Stimulated activated CD4-positive, alpha-beta T cell treated with anti-CD3 and anti-CD28 coated beads, Interleukin-1b, Interleukin-23, amount 100 ng/mL, for 1 hour (primary cell): ENCODE data around the gene ZC3H4.
"Not testable (repeated sequence)": the region's sequence is repeated elsewhere in the genome, so short reads cannot be mapped to it uniquely, and the experiment has no call there.

ENCODE experiments used
- DNase-seq, 2 donors: peaks; one replicate each; pipeline ENCODE4 v3.0.0-alpha.2; 2020; ENCODE audit warnings: low read depth in 2 of 2

The ZC3H4 gene

GRCh38 chr19:47084879-47085439 lies 28.6 kb downstream of the ZC3H4 start:
- DNase-seq, result no peak

DNA sequence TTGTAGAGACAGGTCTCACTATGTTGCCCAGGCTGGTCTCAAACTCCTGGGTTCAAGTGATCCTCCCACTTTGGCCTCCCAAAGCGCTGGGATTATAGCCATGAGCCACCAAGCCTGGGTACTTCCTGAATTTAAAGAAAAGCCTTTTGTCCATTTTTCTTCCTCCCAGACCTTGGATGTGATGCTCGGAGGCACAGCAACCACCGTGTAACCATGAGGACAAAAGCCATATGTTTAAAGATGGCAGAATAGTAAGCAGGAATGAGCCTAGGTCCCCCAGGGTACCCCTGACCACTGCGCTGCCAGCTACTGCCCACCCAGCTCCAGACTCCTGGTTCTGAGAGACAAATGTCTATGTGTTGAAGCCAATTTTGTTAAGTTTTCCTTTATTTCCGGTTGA lies 31.1 kb downstream of the ZC3H4 start:
- no peak for DNase-seq

- no peak for DNase-seq
These were observed 32.5 kb downstream of the ZC3H4 start for GRCh38 chr19:47081095-47081494.

GRCh38 chr19:47078351-47078750 lies 35.2 kb downstream of the ZC3H4 start:
- not testable (repeated sequence) for DNase-seq

- DNase-seq, result no peak
These were observed 37.6 kb downstream of the ZC3H4 start for GRCh38 chr19:47075941-47076340.

DNA sequence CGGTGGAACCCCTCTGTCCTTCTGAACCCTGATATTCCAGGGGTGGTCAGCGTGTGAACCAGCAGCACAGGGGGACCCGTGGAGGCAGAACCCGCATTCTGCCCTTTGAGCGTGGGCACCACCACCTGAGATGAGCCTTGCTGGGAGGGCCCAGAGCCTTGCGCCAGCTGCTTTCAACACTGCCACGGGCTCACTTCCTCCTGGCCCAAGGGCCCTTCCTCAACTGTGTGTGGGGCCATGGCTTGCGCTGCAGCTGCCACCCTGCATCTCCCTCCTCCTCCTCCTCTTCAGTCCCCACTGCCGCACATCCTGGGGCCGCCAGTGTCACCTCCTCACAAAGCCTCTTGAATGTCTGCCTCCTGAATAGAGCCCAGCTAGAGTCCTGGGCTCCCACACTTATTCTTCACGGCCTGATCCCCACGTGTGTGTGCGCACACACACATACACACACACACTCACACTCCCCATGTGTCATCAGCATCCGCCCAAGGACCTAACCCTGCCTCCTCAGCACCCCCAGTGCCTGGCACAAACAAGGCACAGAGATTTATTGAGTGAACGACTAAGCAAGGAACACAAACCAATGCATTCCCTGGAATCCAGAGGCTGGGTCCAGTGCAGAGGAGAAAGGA lies 38.3 kb downstream of the ZC3H4 start:
- no peak for DNase-seq

DNA sequence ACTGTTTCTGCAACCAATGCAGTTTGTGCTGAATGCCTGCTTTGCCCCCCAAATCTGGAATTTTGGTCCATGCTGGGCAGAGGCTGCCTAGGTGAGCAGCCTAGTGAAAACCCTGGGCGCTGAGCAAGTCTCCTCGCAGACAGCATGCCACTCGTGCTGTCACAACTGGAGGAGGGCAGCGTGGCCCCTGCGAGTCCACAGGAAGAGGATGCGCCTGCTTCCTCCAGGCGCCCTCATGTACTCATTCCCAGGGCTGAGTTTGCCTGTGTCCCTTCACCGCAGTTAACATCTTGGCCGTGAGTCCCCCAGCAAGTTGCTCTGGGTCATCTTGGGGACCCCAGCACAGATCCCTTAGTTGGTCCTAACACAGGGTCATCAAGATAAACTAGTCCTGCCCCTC lies 39.0 kb downstream of the ZC3H4 start:
- DNase-seq, result no peak

DNA sequence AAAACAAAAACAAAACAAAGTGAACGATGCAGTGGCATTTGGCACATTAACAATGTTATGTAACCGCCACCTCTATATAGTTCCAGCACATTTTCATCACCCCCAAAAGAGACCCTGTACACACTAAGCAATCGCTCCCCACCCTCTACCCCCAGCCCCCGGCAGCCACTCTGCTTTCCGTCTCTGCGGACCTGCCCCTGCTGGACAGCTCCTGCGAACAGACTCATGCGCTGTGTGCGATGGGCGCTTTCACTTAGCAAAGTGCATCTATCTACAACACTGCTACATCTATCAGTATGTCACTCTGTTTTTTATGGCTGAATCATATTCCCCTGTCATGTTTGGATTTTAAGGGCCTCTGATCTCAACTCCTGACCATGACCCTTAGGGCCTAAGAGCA lies 40.0 kb downstream of the ZC3H4 start:
- DNase-seq, result no peak

GRCh38 chr19:47072323-47072722 lies 41.3 kb downstream of the ZC3H4 start:
- no peak for DNase-seq

GRCh38 chr19:47071731-47072130 lies 41.8 kb downstream of the ZC3H4 start:
- DNase-seq, result no peak

DNA sequence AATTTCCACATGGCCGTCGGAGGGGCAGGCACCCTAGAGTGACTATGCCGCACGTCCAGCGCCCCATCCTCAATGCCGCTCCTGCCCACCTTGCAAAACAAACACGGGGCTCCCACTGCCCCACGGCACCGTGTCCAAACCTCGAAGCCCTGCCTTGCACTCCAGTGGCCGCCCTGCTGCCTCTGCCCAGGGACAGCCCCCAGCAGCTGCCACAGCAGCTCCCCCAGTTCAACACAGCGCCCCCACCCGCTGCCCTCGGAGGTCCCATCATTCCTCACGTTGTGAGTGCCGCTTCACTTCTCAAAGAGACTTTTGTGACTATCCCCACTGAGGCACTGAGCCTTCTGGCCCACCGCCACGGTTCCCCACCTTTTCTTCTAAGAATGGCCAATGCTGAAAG lies 42.8 kb downstream of the ZC3H4 start:
- DNase-seq, result no peak

GRCh38 chr19:47069795-47070194 lies 43.8 kb downstream of the ZC3H4 start:
- DNase-seq, result no peak

DNA sequence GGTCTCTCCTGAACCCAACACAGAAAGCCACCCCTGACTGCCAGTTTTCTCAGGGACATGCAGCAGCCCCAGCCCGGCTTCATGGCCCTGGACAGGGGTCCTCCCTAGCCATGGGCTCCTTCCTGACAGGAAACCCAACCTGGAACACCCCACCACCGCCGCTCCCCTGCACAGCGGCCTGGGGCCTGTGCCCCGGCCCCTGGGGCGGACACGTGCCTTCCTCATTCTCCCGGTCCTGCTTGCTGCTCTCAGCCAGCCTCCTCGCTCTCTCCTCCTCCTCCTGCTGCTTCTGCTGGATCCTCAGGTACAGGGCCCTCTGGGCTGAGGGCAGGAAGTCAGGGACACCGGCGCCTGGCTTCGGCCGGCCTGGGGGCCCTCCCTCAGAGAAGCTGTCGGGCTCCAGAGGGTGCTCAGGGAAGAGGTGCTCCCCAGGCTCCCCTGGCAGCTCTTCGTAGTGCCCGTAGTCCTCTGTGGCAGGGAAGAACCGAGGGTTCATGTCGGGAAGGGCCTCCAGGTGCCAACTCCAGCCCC lies 44.6 kb downstream of the ZC3H4 start:
- DNase-seq, result no peak

- DNase-seq, result no peak
These were observed 45.3 kb downstream of the ZC3H4 start for GRCh38 chr19:47068246-47068645.

- no peak for DNase-seq
These were observed 46.2 kb downstream of the ZC3H4 start for GRCh38 chr19:47067215-47067847.

DNA sequence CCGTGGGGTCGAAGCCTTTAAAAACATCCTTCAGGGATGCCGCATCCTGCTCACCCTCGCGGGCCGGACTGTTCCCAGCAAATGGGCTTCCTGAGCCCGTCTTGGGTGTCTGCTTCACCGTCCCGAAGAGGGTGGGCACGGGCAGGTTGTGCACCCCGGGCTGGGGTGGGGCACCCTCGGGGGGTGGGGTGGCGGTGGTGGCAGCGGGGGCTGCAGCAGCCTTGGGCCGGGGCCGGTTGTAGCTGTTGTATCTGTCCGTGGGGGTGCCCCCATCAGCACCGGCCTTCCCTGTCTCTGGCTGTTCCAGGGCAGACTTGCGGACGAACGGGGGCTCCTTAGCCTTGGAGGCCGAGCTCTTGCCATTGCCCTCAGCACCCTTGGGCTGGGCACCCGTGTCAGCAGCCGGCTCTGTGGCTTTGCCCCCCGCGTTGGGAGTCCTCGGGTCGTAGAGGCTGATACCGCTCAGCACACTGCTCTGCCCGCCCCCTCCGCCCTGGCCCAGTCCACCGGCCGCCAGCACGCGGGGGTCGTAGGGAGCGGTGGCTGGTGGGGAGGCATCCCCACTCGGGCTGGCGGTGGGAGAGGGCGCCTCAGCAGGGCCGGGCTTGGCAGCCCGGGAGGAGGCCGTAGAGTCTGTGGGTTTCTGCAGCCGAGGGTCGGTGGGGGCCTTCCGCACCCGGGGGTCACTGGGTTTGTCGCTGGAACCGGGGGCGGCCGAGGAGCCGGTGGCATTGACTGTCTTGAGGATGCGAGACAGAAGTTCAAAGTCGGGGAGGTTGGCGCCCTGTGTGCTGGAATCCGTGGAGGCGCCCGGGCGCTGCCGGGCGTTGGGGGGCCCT lies 47.0 kb downstream of the ZC3H4 start:
- DNase-seq, result no peak

DNA sequence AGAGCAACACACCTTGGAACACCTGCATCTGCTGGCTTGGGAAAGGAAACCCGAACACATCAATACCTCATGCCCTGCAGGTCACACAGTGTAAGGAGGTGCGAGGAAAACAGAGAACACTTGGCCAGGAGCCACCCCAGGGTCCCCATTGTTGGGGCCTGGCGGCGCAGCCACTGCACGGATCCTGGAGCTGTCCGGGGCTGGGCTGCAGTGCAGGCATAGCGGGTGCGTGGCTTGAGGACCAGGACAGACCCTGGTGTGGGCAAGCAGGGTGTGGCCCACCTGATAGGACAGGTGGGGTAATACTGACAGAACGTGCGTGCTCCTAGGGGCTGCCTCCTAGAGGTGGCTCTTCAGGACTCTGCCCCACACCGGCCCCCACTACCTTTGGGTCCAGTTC lies 48.3 kb downstream of the ZC3H4 start:
- DNase-seq, result no peak

GRCh38 chr19:47063874-47064273 lies 49.7 kb downstream of the ZC3H4 start:
- DNase-seq, result no peak

- DNase-seq, result no peak
These were observed 55.0 kb downstream of the ZC3H4 start for GRCh38 chr19:47058621-47059022.

DNA sequence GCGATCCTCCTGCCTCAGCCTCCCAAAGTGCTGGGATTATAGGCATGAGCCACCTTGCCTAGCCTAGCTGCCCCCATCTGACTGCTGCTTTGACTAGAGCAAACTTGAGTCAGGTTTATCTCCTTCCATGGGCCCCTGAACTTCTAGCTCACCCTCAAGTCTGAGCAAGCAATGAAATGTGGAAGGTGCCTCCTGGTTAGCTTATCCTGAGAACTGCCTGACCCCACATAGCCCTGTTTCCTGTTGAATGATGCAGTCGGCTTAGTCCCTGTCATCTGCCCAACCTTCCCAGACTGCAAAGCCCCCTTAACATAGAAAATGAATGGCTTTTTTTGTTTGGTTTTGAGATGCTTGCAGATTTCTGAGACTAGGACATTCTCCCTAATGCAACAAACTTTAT lies 56.2 kb downstream of the ZC3H4 start:
- DNase-seq, result no peak

DNA sequence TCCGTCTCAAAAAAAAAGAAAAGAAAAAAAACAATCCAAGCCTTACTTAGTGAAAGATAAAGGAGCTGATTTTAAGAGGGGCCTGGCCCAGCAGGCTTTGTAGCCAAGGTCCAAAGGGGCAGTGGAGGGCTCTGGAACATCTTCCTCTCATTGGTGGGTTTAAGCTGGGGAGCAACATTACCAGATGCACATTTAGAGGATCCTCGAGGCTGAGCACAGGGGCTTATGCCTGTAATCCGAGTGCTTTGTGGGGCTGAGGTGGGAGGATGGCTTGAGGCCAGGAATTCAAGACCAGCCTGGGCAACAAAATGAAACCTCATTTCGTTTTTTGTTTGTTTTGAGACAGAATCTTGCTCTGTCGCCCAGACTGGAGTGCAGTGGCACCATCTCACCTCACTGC lies 57.2 kb downstream of the ZC3H4 start:
- DNase-seq, result no peak

DNA sequence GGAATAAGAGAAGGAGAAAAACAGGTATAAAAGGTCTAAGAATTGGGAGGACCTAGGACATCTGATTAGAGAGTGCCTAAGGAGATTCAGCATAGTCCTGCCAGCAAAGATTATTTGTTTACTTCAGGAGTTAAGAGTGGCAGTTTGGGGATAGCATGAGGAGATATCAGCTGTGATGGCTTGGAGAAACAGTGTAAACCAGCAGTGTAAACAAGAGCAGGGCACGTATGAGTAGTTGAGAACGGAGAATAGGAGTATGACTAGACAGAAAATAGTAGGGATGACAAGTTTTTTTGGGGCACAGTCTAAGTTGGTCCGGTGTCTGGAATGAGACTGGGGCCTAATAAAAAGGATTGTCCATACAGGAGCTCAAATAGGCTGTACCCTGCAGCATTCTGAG lies 63.0 kb downstream of the ZC3H4 start:
- not testable (repeated sequence) for DNase-seq
